IgD-negative memory B cell (primary cell): ENCODE results near the gene PTPN2. TPM values are rescaled to one million over a fixed set of nuclear protein-coding genes. Genes with fewer than 3 reads are reported as not detected.
"Not testable (repeated sequence)": the region's sequence is repeated elsewhere in the genome, so short reads cannot be mapped to it uniquely, and the experiment has no call there.

Experiments used
- H3K27ac Mint-ChIP-seq, 3 donors: one replicate each; pipeline ENCODE4 v1.8.0; 2020 to 2022; ENCODE audit warnings: mild to moderate bottlenecking in 3 of 3, mixed read lengths in 3 of 3, moderate library complexity in 1 of 3
- H3K27me3 Mint-ChIP-seq: one replicate; pipeline ENCODE4 v1.8.0; 2021; ENCODE audit warnings: mixed read lengths
- H3K36me3 Mint-ChIP-seq: one replicate; pipeline ENCODE4 v1.8.0; 2020; ENCODE audit warnings: mild to moderate bottlenecking, mixed read lengths
- H3K4me1 Mint-ChIP-seq, 3 donors: one replicate each; pipeline ENCODE4 v1.8.0; 2020 to 2022; ENCODE audit warnings: mixed read lengths in 3 of 3, mild to moderate bottlenecking in 1 of 3
- H3K4me3 Mint-ChIP-seq, 4 donors: one replicate each; pipeline ENCODE4 v1.8.0; 2020 to 2022; ENCODE audit warnings: mild to moderate bottlenecking in 4 of 4, mixed read lengths in 4 of 4, moderate library complexity in 3 of 4
- H3K9me3 Mint-ChIP-seq, 3 donors: one replicate each; pipeline ENCODE4 v1.8.0; 2020 to 2021; ENCODE audit warnings: mixed read lengths in 3 of 3, mild to moderate bottlenecking in 1 of 3
- polyA plus RNA-seq: library from polyadenylated mRNA; unstranded; fragments of 300-500 nt; fragmentation: Illumina TruSeq; gene quantifications from one replicate; pipeline ENCODE4 v1.2.3, GENCODE V29; 2021

The PTPN2 gene
- polyA plus RNA-seq, 1 donor from 2014 or later: 97.8 TPM

DNA sequence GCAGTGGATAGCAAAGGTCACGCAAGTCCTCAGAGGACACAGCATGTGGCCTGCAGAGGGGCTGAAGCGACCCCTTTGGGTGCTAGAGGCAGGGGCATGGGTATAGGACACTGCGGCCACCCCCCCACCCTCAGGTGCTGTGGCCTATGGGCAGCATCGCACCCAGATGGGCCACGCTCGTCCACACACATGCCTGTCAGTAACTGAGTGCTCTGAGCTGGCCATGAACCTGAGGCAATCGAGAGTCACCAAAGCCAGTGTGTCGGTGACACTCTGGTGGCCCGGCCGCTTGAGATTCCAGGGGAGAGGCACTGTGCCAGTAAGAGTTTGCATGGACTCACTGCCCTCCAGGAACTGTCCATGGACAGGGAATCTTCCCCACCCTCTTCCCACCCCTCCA lies 22.7 kb upstream of the PTPN2 start:
- Mint-ChIP-seq H3K4me1 (peaks cover 2 to 5% (median 2%) of the 10 kb centered on the region in 3 donors), H3K9me3 (no peaks in the 10 kb centered on the region), H3K27me3 (peaks cover 10% of the 10 kb centered on the region), H3K4me3 (no peak overlapping the region), H3K36me3 (no peaks in the 10 kb centered on the region), H3K27ac (no peak overlapping the region)

DNA sequence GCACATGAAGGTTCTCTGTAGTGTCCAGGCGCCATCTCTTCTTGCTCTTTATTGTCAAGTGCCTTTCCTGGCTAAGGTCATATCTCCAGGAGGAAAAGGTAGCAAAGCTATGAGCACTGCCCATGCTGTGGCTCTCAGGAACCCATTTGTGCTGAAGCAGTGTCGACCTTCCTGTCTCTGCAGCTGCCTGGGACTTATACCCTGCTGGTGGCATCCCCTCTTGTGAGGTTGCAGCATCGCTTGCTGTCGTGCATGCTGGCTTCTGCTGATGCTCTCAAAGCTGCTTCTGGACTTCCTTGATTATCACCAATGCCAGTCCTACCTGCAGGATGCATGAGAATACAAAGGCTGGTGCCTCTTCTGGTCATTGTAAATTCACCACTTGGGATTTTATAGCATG lies 22.1 kb upstream of the PTPN2 start:
- no peak overlapping the region for H3K27ac Mint-ChIP-seq
- peaks cover 2 to 5% (median 2%) of the 10 kb centered on the region in 3 donors for H3K4me1 Mint-ChIP-seq
- H3K36me3 Mint-ChIP-seq: no peaks in the 10 kb centered on the region
- no peak overlapping the region for H3K4me3 Mint-ChIP-seq
- peaks cover 10% of the 10 kb centered on the region for H3K27me3 Mint-ChIP-seq
- H3K9me3 Mint-ChIP-seq: no peaks in the 10 kb centered on the region

DNA sequence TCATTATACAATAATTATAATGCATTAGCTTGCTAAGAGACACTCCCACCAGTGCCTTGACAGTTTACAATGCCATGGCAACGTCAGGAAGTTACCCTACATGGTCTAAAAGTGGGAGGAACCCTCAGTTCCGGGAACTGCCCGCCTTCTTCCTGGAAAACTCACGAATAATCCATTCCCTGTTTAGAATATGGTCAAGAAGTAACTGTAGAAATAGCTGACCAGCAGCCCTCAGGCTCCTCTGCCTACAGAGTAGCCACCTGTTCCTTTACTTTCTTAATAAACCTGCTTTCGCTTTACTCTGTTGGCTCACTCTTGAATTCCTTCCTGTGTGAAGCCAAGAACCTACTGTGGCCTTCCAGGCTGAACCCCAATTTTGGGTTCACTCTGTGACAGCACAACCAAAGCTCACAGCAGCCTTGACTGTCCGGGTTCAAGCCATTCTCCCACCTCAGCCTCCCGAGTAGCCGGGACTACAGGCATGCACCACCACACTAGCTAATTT lies 20.0 kb upstream of the PTPN2 start:
- peak overlapping the region in 2 of 3 donors; percentile 11 to 32 for H3K27ac Mint-ChIP-seq
- no peaks in the 10 kb centered on the region for H3K9me3 Mint-ChIP-seq
- no peaks in the 10 kb centered on the region for H3K4me1 Mint-ChIP-seq
- H3K4me3 Mint-ChIP-seq: peak overlapping the region in 1 of 4 donors; percentile 73
- H3K36me3 Mint-ChIP-seq: no peaks in the 10 kb centered on the region
- peaks cover 14% of the 10 kb centered on the region for H3K27me3 Mint-ChIP-seq

DNA sequence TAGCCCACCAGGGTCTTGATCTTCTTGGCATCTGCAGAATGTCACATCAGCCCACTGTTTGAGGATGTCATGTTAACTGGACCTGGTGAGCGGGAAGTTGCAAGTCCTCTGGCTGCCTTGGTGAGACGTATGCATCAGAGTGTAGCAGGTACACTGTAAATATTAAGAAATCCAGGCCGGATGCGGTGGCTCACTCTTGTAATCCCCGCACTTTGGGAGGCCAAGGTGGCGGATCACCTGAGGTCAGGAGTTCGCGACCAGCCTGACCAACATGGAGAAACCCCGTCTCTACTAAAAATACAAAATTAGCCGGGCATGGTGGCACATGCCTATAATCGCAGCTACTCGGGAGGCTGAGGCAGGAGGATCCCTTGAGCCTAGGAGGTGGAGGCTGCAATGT lies 17.2 kb upstream of the PTPN2 start:
- H3K27me3 Mint-ChIP-seq: peaks cover 11% of the 10 kb centered on the region
- not testable (repeated sequence) for H3K4me1 Mint-ChIP-seq, H3K27ac Mint-ChIP-seq, H3K36me3 Mint-ChIP-seq, H3K4me3 Mint-ChIP-seq, H3K9me3 Mint-ChIP-seq

DNA sequence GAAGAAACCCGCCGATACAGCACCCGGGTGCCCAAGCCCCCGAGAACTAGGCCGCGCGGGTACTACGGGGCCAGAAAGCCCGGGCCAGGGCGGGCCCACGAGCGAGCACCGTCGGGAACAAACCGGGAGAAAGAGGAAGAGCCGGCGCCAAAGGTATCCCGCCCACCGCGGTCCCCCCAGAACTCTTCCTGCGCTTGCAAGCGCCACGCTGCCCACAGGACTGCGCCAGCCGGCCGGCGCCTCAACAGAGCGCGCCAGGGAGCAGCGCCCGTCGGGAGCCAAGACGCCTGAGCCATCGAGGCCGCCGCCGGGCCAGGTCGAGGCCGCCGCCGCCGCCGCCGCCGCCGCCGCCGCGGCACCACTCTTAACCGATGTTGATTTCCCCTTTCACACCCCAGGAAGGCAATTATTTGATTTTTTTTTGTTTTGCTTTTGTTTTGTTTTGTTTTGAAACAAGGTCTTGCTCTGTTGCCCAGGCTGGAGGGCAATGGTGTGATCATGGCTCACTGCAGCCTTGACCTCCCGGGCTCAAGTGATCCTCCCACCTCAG lies 12.8 kb upstream of the PTPN2 start:
- not testable (repeated sequence) for H3K4me1 Mint-ChIP-seq, H3K36me3 Mint-ChIP-seq, H3K27ac Mint-ChIP-seq, H3K9me3 Mint-ChIP-seq
- H3K4me3 Mint-ChIP-seq: peak overlapping the region in 3 of 4 donors; percentile 55 to 83 (median 58)
- peaks cover 20% of the 10 kb centered on the region for H3K27me3 Mint-ChIP-seq

DNA sequence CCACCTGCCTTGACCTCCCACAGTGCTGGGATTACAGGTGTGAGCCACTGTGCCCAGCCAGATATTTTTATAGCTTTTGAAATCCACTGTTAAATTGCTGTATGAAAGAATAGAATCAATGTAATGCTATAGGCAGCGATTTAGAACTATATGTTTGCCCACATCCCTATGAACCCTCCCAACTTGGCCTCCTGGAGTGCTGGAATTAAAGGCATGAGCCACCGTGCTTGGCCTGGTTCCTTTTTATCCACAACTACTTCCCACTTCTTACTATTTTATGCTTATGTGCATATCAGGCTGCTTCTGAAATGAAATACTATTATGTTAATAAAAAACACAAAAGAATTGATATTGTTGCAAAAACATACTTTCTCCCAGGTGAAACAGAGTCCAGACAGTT lies 11.6 kb upstream of the PTPN2 start:
- no peak overlapping the region for H3K4me3 Mint-ChIP-seq
- H3K36me3 Mint-ChIP-seq: no peaks in the 10 kb centered on the region

DNA sequence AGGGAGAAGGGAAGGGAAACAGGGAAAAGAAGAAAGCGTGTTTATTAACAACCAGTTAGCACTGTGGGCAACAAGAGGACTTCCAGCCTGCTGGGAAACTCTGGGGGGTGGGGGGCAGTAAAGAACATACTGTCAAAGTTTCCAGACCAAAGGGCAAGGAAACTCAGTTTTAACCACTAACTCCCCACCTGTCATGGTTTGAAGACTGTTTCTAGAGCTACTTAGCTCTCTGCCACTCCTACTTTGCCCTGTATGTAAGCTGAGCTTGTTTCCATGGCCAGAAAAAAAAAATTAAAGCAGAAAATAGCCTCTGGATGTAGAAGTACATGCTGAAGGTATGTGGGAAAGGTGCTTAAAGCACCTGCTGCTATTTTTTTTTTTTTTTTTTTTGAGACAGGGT lies 11.0 kb upstream of the PTPN2 start:
- Mint-ChIP-seq H3K9me3 (no peaks in the 10 kb centered on the region), H3K36me3 (peaks cover 3% of the 10 kb centered on the region), H3K27ac (no peak overlapping the region), H3K4me3 (no peak overlapping the region), H3K27me3 (peaks cover 20% of the 10 kb centered on the region), H3K4me1 (peaks cover 3 to 5% (median 3%) of the 10 kb centered on the region in 3 donors)

More for the DNA sequence above, 11.6 kb upstream of the PTPN2 start:
- no peaks in the 10 kb centered on the region for H3K9me3 Mint-ChIP-seq
- no peak overlapping the region for H3K27ac Mint-ChIP-seq
- H3K27me3 Mint-ChIP-seq: peaks cover 20% of the 10 kb centered on the region
- H3K4me1 Mint-ChIP-seq: peaks cover 3 to 5% (median 3%) of the 10 kb centered on the region in 3 donors

DNA sequence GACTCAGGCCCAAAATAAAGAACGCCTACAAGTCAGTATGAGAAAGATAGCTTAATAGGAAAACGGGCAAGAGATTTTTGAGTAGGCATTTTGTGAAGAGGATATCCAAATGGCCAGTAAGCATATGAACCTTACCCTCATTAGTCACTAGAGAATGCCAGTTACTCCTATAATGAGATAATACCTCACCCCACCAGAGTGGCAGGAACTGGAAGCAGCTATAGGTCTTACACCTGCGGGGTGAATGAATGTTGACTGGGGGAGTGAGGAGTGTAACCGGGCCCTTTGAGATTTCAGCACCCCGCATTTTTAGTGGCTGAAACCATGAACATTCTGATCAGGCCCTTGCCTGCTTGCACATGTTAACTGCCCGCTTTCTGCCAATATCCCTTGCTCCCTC lies 7.5 kb upstream of the PTPN2 start:
- Mint-ChIP-seq H3K27me3 (peaks cover 11% of the 10 kb centered on the region), H3K36me3 (peaks cover 3% of the 10 kb centered on the region), H3K4me1 (peaks cover 5 to 17% (median 7%) of the 10 kb centered on the region in 3 donors)

DNA sequence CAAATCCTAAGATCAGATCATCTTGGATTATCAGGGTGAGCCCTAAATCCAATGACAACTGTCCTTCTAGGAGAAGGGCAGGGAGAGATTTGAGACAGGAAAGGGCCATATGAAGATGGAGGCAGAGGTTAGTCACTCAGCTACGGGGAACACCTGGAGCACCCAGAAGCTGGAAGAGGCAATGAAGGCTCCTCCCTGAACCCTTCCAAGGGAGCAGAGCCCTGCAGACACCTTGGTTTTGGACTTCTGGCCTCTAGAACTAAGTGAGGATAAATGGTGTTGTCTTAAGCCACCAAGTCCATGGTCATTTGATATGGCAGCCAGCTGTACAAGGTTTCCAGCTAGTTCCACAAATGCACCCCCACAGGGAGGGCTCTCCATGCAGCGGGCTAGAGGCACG lies 6.9 kb upstream of the PTPN2 start:
- H3K36me3 Mint-ChIP-seq: peaks cover 3% of the 10 kb centered on the region
- no peaks in the 10 kb centered on the region for H3K9me3 Mint-ChIP-seq
- H3K27ac Mint-ChIP-seq: no peak overlapping the region
- H3K27me3 Mint-ChIP-seq: peaks cover 9% of the 10 kb centered on the region
- H3K4me3 Mint-ChIP-seq: no peak overlapping the region
- peaks cover 10 to 22% (median 12%) of the 10 kb centered on the region in 3 donors for H3K4me1 Mint-ChIP-seq

More for the DNA sequence above, 7.5 kb upstream of the PTPN2 start:
- Mint-ChIP-seq H3K4me3 (no peak overlapping the region), H3K9me3 (no peaks in the 10 kb centered on the region), H3K27ac (no peak overlapping the region)

DNA sequence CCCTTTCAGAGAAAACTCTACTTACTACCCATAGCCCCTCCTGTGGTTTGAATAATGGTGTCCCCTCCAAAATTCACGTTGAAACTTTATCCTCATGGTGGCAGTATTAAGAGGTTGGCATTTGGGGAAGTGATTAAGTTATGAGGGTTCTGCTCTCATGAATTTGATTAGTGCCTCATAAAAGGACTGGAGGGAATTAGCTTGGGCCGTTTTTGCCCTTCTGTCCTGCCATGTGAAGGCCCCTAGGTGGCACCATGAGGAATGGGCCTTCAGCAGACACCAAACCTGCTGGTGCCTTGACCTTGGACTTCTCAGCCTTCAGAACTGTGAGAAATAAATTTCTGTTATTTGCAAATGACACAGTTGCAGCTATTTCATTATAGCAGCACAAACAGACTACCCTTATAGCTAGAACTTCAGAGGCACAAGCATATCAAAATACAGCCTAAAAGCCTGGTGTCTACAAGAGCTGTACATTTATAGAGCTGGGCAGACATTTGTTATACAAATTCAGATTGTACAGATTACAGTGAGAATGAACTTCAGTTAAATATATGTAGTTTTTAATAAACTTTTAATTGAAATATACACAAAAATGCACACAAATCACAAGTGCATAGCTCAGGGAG lies 2.6 kb upstream of the PTPN2 start:
- Mint-ChIP-seq H3K9me3 (no peaks in the 10 kb centered on the region), H3K27me3 (no peaks in the 10 kb centered on the region), H3K36me3 (peaks cover 3% of the 10 kb centered on the region), H3K4me1 (peaks cover 34 to 51% (median 38%) of the 10 kb centered on the region in 3 donors), H3K4me3 (peak overlapping the region in 3 of 4 donors; percentile 41 to 93 (median 44)), H3K27ac (peak overlapping the region in 1 of 3 donors; percentile 99)

DNA sequence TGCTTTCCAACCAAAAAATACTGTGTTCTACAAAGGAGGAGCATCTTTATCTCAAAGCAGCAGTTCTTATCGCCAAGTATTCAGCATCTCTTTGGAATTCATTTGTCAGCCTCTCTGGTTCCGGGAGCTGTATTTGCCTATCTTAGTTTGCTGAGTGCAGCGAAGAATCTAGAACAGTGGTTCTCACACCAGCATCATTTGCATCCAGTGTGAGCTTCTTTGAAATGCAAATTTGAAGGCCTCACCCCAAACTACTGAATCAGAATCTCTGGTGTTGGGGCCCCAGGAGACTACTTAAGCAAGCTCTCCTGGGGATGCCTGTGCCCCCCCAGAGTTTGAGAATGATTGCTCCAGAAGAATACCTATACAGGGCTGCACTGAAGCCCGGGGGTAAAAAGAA lies 1.5 kb upstream of the PTPN2 start:
- Mint-ChIP-seq H3K4me3 (peak overlapping the region; percentile 89 to 98 (median 92)), H3K4me1 (peaks cover 45 to 59% (median 48%) of the 10 kb centered on the region in 3 donors), H3K27me3 (no peaks in the 10 kb centered on the region), H3K36me3 (peaks cover 2% of the 10 kb centered on the region), H3K9me3 (no peaks in the 10 kb centered on the region), H3K27ac (peak overlapping the region; percentile 95 to 99 (median 97))

DNA sequence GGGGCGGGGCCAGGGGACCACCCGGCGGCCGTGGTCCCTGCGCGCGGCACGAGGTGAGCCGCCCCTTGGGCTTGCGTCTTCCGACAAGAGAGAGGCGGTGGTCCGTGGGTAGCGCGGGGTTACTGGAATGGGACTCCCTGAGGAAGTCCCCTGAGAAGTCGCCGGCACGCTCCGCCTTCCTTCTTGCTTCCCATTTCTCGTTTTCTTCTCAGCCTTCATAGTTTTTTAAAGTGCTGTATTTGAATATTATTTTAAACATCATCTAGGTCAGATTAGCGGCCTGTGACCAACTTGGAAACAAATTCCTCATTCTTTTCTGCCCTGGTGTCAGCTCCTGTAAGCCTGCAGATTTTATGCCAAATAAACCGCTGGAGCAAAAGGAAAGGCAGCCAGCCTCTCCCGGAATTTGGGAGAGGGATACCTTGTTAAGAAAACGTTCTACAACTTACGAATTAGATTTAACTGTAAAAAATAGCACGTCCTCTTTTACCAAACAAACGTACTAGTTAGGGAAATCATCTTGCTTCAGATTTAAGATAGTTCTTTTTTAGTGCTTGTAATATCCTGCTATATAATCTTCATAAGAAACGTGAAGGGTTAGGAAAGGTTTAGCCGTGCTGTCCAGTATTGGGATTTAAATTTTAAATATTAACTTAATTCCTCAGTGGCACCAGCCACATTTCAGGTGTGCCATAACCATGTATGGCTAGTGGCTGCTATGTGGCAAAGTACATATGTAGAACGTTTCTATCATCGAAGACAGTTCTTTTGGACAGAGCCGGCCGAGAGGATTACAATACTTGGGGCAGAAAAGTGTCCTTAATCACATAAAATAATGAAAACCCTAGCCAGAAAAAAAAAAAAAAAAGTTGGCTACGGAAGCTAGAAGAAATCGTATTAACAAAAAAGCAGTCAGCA lies 628 bp upstream of the PTPN2 start:
- no peaks in the 10 kb centered on the region for H3K27me3 Mint-ChIP-seq
- peaks cover 53 to 67% (median 54%) of the 10 kb centered on the region in 3 donors for H3K4me1 Mint-ChIP-seq
- H3K27ac Mint-ChIP-seq: peak overlapping the region; percentile 95 to 99 (median 97)
- H3K9me3 Mint-ChIP-seq: no peaks in the 10 kb centered on the region
- H3K4me3 Mint-ChIP-seq: peak overlapping the region; percentile 89 to 98 (median 92)
- H3K36me3 Mint-ChIP-seq: no peaks in the 10 kb centered on the region

DNA sequence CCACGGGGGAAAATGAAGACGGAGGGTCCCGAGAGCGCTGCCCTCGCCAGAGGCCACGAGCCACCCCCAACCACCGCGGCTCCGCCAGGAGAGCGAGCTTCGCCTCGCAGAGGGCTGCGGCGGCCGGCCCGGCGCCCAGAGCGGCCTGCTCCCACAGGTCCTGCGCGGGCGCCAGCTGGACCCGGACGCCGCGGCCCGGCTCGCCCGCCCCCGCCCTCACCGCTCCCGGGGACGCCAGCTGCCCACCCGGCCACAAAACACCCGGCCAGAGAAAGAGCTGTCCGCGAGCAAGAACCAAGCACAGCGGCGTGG lies 709 bp downstream of the PTPN2 start:
- no peaks in the 10 kb centered on the region for H3K27me3 Mint-ChIP-seq
- H3K9me3 Mint-ChIP-seq: no peaks in the 10 kb centered on the region
- peak overlapping the region; percentile 95 to 99 (median 96) for H3K27ac Mint-ChIP-seq
- H3K36me3 Mint-ChIP-seq: no peaks in the 10 kb centered on the region
- peak overlapping the region; percentile 92 to 98 (median 94) for H3K4me3 Mint-ChIP-seq
- H3K4me1 Mint-ChIP-seq: peaks cover 63 to 71% (median 64%) of the 10 kb centered on the region in 3 donors

DNA sequence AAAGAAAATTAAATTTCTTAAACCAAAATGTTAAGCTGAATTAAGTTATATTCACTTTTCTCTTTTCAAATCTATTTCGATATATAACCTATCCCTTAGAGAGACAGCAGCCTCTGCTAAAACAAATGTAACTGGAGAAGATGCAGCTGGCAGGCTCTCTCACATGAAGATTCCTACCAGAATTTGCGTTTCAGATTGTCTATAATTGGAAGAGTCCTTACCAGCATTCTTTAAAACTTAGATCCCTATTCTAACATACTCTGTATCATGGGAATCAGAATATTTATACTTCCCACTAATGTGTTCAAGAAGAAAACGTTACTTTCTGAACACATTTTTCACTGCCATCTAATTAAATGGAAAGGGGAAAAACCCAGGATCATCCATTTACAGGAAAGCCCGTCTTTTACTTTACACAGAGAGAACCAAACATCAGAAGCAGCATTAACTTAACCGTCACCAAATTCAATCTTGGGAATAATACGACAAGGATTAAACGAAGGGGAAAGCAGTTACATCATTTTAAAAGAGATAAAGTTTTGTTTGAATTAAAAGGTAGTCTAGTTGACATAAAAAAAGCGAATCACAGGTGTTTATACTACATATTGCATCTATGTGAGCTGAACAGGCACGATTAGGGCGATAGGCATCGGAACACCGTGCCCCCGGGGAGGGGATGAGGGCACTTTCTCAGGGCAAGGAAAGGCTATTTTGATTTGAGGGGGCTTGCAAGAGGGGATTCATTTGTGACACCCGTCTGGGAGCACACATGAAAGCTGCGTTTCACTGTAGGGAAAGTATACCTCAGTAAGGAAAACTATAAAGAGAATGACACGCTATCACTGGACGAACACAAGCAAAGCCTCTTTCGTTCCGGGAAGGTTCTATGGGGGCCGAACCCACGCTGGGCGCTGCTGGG lies 1.3 kb downstream of the PTPN2 start:
- H3K36me3 Mint-ChIP-seq: no peaks in the 10 kb centered on the region
- no peaks in the 10 kb centered on the region for H3K27me3 Mint-ChIP-seq
- H3K4me3 Mint-ChIP-seq: peak overlapping the region; percentile 92 to 97 (median 94)
- peaks cover 63 to 71% (median 66%) of the 10 kb centered on the region in 3 donors for H3K4me1 Mint-ChIP-seq
- peak overlapping the region; percentile 95 to 99 (median 96) for H3K27ac Mint-ChIP-seq
- no peaks in the 10 kb centered on the region for H3K9me3 Mint-ChIP-seq
